OCI-LY3 (cell line): ENCODE results near the gene RBFOX1.

Experiments used
- EZH2phosphoT487 ChIP-seq: fragments of 200-600 bp; shearing (Covaris generic); IDR thresholded peaks from 2 replicates; pipeline ENCODE4 v1.6.1; 2018; ENCODE audit warnings: antibody characterized with exemption, mixed run types, low read depth
- TF ChIP-seq, protein P1 (sequence below): fragments of 200-600, 300-600 bp; sonication (generic); IDR thresholded peaks from 2 replicates; pipeline ENCODE4 v1.5.1; 2014; ENCODE audit warnings: antibody characterized with exemption, low read length, low read depth

DNA sequence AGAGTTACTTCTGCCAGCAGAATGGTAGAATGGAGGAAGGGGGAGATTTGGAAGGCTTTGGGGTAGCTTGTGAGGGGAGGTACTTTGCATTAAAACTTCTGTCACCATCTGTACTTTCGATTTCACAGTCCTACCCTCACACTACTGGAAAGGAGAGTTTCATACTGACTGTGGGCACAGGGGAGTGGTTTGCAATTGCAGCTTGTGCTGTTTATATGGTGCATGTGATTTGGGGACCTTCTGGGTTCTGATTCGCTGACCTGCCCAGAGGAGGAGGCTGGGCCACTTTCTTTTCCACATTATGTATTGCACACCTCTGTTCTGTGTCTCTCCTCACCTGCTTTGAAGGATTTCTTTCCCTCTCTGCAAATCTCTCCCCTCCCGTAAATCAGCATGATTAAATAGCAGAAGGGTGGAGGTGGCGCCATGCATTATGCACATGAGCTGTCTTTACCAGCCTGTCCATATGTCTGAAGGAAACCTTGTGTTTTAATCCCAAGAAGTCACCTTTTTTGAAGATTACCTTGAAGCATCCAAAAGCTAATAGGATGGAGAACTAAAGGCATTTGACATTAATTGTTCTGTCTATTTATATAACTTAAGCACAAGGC, 90.9 kb downstream of the RBFOX1 start:
- TF ChIP-seq, protein P1, sequence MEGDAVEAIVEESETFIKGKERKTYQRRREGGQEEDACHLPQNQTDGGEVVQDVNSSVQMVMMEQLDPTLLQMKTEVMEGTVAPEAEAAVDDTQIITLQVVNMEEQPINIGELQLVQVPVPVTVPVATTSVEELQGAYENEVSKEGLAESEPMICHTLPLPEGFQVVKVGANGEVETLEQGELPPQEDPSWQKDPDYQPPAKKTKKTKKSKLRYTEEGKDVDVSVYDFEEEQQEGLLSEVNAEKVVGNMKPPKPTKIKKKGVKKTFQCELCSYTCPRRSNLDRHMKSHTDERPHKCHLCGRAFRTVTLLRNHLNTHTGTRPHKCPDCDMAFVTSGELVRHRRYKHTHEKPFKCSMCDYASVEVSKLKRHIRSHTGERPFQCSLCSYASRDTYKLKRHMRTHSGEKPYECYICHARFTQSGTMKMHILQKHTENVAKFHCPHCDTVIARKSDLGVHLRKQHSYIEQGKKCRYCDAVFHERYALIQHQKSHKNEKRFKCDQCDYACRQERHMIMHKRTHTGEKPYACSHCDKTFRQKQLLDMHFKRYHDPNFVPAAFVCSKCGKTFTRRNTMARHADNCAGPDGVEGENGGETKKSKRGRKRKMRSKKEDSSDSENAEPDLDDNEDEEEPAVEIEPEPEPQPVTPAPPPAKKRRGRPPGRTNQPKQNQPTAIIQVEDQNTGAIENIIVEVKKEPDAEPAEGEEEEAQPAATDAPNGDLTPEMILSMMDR = no peak
- TF ChIP-seq EZH2phosphoT487 = no peak
